ENCODE results near the gene NCLN. TPM values are rescaled to one million over a fixed set of nuclear protein-coding genes. Genes with fewer than 3 reads are reported as not detected.

Gene NCLN
- total RNA-seq, 4 donors from 2014 or later, result 65.4 to 142 (median 102) TPM

GRCh38 chr19:3251229-3251628 is 65.5 kb downstream of the NCLN start:
- Histone ChIP-seq H3K27me3 (peaks cover 16% of the 10 kb centered on the region), H3K4me3 (no peak overlapping the region), H3K27ac (no peak overlapping the region), H3K9me3 (peaks cover 0 to 6% of the 10 kb centered on the region in 2 donors), H3K36me3 (no peaks in the 10 kb centered on the region), H3K4me1 (no peaks in the 10 kb centered on the region)
- DNase-seq, result no peak
- TF ChIP-seq, protein P1, sequence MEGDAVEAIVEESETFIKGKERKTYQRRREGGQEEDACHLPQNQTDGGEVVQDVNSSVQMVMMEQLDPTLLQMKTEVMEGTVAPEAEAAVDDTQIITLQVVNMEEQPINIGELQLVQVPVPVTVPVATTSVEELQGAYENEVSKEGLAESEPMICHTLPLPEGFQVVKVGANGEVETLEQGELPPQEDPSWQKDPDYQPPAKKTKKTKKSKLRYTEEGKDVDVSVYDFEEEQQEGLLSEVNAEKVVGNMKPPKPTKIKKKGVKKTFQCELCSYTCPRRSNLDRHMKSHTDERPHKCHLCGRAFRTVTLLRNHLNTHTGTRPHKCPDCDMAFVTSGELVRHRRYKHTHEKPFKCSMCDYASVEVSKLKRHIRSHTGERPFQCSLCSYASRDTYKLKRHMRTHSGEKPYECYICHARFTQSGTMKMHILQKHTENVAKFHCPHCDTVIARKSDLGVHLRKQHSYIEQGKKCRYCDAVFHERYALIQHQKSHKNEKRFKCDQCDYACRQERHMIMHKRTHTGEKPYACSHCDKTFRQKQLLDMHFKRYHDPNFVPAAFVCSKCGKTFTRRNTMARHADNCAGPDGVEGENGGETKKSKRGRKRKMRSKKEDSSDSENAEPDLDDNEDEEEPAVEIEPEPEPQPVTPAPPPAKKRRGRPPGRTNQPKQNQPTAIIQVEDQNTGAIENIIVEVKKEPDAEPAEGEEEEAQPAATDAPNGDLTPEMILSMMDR (IDR thresholded peaks at IDR 0.05), result no peak
- TF ChIP-seq POLR2AphosphoS5 (IDR thresholded peaks at IDR 0.05) (no peak), EP300 (IDR thresholded peaks at IDR 0.05; ENCODE audit: low read depth) (no peak), POLR2A (IDR thresholded peaks at IDR 0.05) (no peak)
- intact Hi-C loops (cut with DNase I; ENCODE audit: low total_unique reads), result loop anchor here (10.0 kb wide), 1 partner anchor 1354 kb away; no protein-coding TSS in a partner anchor
- in situ Hi-C loops (cut with MboI; ENCODE audit: low pct_ligation_motif_present in 1 of 4, low pct_unique_long_range_greater_than_20kb in 1 of 4, low sequenced_read_pairs in 3 of 4), result loop anchor here in 1 of 4 donors (25.0 kb wide), 1 partner anchor 661 kb away; no protein-coding TSS in a partner anchor
- WGBS, 2 donors (ENCODE audit: low coverage in 1 of 2), result 61 to 67% methylated on average over 6 to 8 of the region's 8 CpGs

- Histone ChIP-seq H3K27ac (no peak overlapping the region), H3K27me3 (peaks cover 16% of the 10 kb centered on the region), H3K9me3 (peaks cover 0 to 6% of the 10 kb centered on the region in 2 donors), H3K4me1 (no peaks in the 10 kb centered on the region), H3K36me3 (no peaks in the 10 kb centered on the region), H3K4me3 (no peak overlapping the region)
- 79 to 100% methylated on average over 1 to 2 of the region's 2 CpGs for WGBS, 2 donors (ENCODE audit: low coverage in 1 of 2)
- intact Hi-C loops (cut with DNase I; ENCODE audit: low total_unique reads) (loop anchor here (10.0 kb wide), 1 partner anchor 1352 kb away; no protein-coding TSS in a partner anchor), in situ Hi-C loops (cut with MboI; ENCODE audit: low pct_ligation_motif_present in 1 of 4, low pct_unique_long_range_greater_than_20kb in 1 of 4, low sequenced_read_pairs in 3 of 4) (loop anchor here in 1 of 4 donors (25.0 kb wide), 1 partner anchor 660 kb away; no protein-coding TSS in a partner anchor)
- no peak for DNase-seq
- TF ChIP-seq EP300 (IDR thresholded peaks at IDR 0.05; ENCODE audit: low read depth) (no peak), POLR2A (IDR thresholded peaks at IDR 0.05) (no peak), POLR2AphosphoS5 (IDR thresholded peaks at IDR 0.05) (no peak)
- TF ChIP-seq, protein P1 (IDR thresholded peaks at IDR 0.05), result no peak
Observed at GRCh38 chr19:3252650-3253049, 66.9 kb downstream of the NCLN start.

DNA sequence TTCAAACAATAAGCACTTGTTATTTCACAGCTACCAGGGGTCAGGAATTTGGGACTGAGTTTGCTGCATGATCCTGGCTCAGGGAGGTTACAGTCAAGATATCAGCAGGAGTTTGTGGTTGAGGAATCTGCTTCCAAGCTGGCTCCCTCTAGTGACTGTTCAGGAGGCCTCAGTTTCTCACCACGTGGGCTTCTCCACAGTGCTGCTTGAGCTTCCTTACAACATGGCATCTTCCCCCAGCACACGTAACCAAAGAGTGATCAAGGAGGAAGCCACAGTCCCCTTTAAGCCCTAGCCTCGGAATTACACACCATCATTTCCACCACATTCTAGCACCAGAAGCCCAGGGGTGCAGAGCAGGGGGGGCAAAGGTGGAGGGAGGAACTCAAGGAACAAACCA is 67.5 kb downstream of the NCLN start:
- Histone ChIP-seq H3K36me3 (no peaks in the 10 kb centered on the region), H3K4me1 (no peaks in the 10 kb centered on the region), H3K27me3 (peaks cover 16% of the 10 kb centered on the region), H3K4me3 (no peak overlapping the region), H3K27ac (no peak overlapping the region), H3K9me3 (peaks cover 0 to 6% of the 10 kb centered on the region in 2 donors)
- intact Hi-C loops (cut with DNase I; ENCODE audit: low total_unique reads), result loop anchor here (10.0 kb wide), 1 partner anchor 1352 kb away; no protein-coding TSS in a partner anchor
- WGBS, 2 donors (ENCODE audit: low coverage in 1 of 2), result 60% methylated on average over 3 of the region's 3 CpGs; no CpG with 5 or more reads in 1 of the 2 donors
- no peak for DNase-seq
- in situ Hi-C loops (cut with MboI; ENCODE audit: low pct_ligation_motif_present in 1 of 4, low pct_unique_long_range_greater_than_20kb in 1 of 4, low sequenced_read_pairs in 3 of 4), result loop anchor here in 1 of 4 donors (25.0 kb wide), 1 partner anchor 659 kb away; no protein-coding TSS in a partner anchor
- TF ChIP-seq POLR2A (IDR thresholded peaks at IDR 0.05) (no peak), POLR2AphosphoS5 (IDR thresholded peaks at IDR 0.05) (no peak), EP300 (IDR thresholded peaks at IDR 0.05; ENCODE audit: low read depth) (no peak)
- TF ChIP-seq, protein P1 (IDR thresholded peaks at IDR 0.05), result no peak

GRCh38 chr19:3254520-3254919 is 68.8 kb downstream of the NCLN start:
- in situ Hi-C loops (cut with MboI; ENCODE audit: low pct_ligation_motif_present in 1 of 4, low pct_unique_long_range_greater_than_20kb in 1 of 4, low sequenced_read_pairs in 3 of 4) (loop anchor here in 1 of 4 donors (25.0 kb wide), 1 partner anchor 658 kb away; no protein-coding TSS in a partner anchor), intact Hi-C loops (cut with DNase I; ENCODE audit: low total_unique reads) (loop anchor here (10.0 kb wide), 1 partner anchor 1350 kb away; no protein-coding TSS in a partner anchor)
- no peaks in the 10 kb centered on the region for H3K4me1 ChIP-seq
- TF ChIP-seq POLR2AphosphoS5 (IDR thresholded peaks at IDR 0.05) (no peak), POLR2A (IDR thresholded peaks at IDR 0.05) (no peak), EP300 (IDR thresholded peaks at IDR 0.05; ENCODE audit: low read depth) (no peak)
- TF ChIP-seq, protein P1 (IDR thresholded peaks at IDR 0.05), result no peak
- no peak overlapping the region for H3K27ac ChIP-seq
- no peaks in the 10 kb centered on the region for H3K36me3 ChIP-seq
- DNase-seq, result no peak
- peaks cover 0 to 6% of the 10 kb centered on the region in 2 donors for H3K9me3 ChIP-seq
- peaks cover 15% of the 10 kb centered on the region for H3K27me3 ChIP-seq
- no peak overlapping the region for H3K4me3 ChIP-seq

Measured in transverse colon (tissue), 4 donors.